NT2/D1 (cell line): Measurements from ENCODE around the gene AGAP1.

Source experiments
- DNase-seq: peaks from one replicate; pipeline ENCODE4 v3.0.0-alpha.2; 2011; ENCODE audit warnings: low read depth, low spot score
- H3K27me3 ChIP-seq: 2 replicates; pipeline ENCODE4 v1.6.0; 2011; ENCODE audit warnings: mild to moderate bottlenecking; ENCODE audit not compliant: insufficient read length, insufficient read depth
- H3K36me3 ChIP-seq: 2 replicates; pipeline ENCODE4 v1.6.1; 2011; ENCODE audit warnings: mild to moderate bottlenecking, low read length, mixed read lengths; ENCODE audit not compliant: insufficient read depth, insufficient read length
- H3K4me1 ChIP-seq: 2 replicates; pipeline ENCODE4 v1.5.1; 2011; ENCODE audit not compliant: insufficient read depth, insufficient read length
- H3K4me3 ChIP-seq: 2 replicates; pipeline ENCODE4 v1.5.1; 2011; ENCODE audit warnings: low read depth; ENCODE audit not compliant: insufficient read length
- H3K9ac ChIP-seq: 2 replicates; pipeline ENCODE4 v1.6.0; 2011; ENCODE audit warnings: low read depth; ENCODE audit not compliant: insufficient read length
- H3K9me3 ChIP-seq: 2 replicates; pipeline ENCODE4 v1.5.1; 2011; ENCODE audit warnings: mild to moderate bottlenecking, low read length; ENCODE audit not compliant: insufficient read depth
- SUZ12 ChIP-seq: IDR thresholded peaks from 2 replicates; pipeline ENCODE4 v1.6.1; 2011; ENCODE audit not compliant: insufficient read length, insufficient read depth; ENCODE audit errors: extremely low read depth
- YY1 ChIP-seq: IDR thresholded peaks from 2 replicates; pipeline ENCODE4 v1.6.1; 2011; ENCODE audit not compliant: insufficient read length, insufficient read depth
- ZNF274 ChIP-seq: IDR thresholded peaks from 2 replicates; pipeline ENCODE4 v1.6.1; 2011; ENCODE audit warnings: mild to moderate bottlenecking, low read depth, low read length

AGAP1 gene

GRCh38 chr2:235725016-235725489 lies 231.2 kb downstream of the AGAP1 start:
- Histone ChIP-seq H3K9ac (no peak overlapping the region), H3K36me3 (peaks cover 8% of the 10 kb centered on the region), H3K4me3 (no peak overlapping the region), H3K9me3 (no peaks in the 10 kb centered on the region), H3K27me3 (no peaks in the 10 kb centered on the region), H3K4me1 (peaks cover 4% of the 10 kb centered on the region)
- no peak for TF ChIP-seq YY1
- no peak for TF ChIP-seq ZNF274
- no peak for TF ChIP-seq SUZ12
- DNase-seq: no peak

- H3K4me1 ChIP-seq: peaks cover 4% of the 10 kb centered on the region
- peaks cover 8% of the 10 kb centered on the region for H3K36me3 ChIP-seq
- no peak overlapping the region for H3K9ac ChIP-seq
- H3K27me3 ChIP-seq: no peaks in the 10 kb centered on the region
- no peak for TF ChIP-seq SUZ12
- TF ChIP-seq YY1: no peak
- TF ChIP-seq ZNF274: no peak
- H3K9me3 ChIP-seq: no peaks in the 10 kb centered on the region
- DNase-seq: no peak
- H3K4me3 ChIP-seq: no peak overlapping the region
Measured at GRCh38 chr2:235725841-235726240, 232.0 kb downstream of the AGAP1 start.

GRCh38 chr2:235726554-235726953 lies 232.7 kb downstream of the AGAP1 start:
- H3K4me1 ChIP-seq: peaks cover 4% of the 10 kb centered on the region
- TF ChIP-seq SUZ12 (no peak), YY1 (no peak), ZNF274 (no peak)
- no peaks in the 10 kb centered on the region for H3K9me3 ChIP-seq
- DNase-seq: no peak
- H3K36me3 ChIP-seq: peaks cover 8% of the 10 kb centered on the region
- no peak overlapping the region for H3K4me3 ChIP-seq
- no peaks in the 10 kb centered on the region for H3K27me3 ChIP-seq
- no peak overlapping the region for H3K9ac ChIP-seq

- Histone ChIP-seq H3K4me1 (peaks cover 4% of the 10 kb centered on the region), H3K9me3 (no peaks in the 10 kb centered on the region), H3K27me3 (no peaks in the 10 kb centered on the region), H3K36me3 (peaks cover 8% of the 10 kb centered on the region), H3K4me3 (no peak overlapping the region), H3K9ac (no peak overlapping the region)
- DNase-seq: no peak
- no peak for TF ChIP-seq YY1
- TF ChIP-seq ZNF274: no peak
- no peak for TF ChIP-seq SUZ12
Measured at GRCh38 chr2:235727174-235727573, 233.3 kb downstream of the AGAP1 start.

- Histone ChIP-seq H3K4me3 (no peak overlapping the region), H3K9ac (no peak overlapping the region), H3K9me3 (no peaks in the 10 kb centered on the region), H3K36me3 (peaks cover 7% of the 10 kb centered on the region), H3K4me1 (peaks cover 4% of the 10 kb centered on the region), H3K27me3 (no peaks in the 10 kb centered on the region)
- TF ChIP-seq ZNF274: no peak
- no peak for TF ChIP-seq SUZ12
- no peak for TF ChIP-seq YY1
- DNase-seq: no peak
Measured at GRCh38 chr2:235727891-235728799, 234.3 kb downstream of the AGAP1 start.

GRCh38 chr2:235728800-235729556 lies 235.1 kb downstream of the AGAP1 start:
- TF ChIP-seq SUZ12 (no peak), YY1 (no peak), ZNF274 (no peak)
- no peaks in the 10 kb centered on the region for H3K9me3 ChIP-seq

GRCh38 chr2:235729557-235729947 lies 235.7 kb downstream of the AGAP1 start:
- peaks cover 7% of the 10 kb centered on the region for H3K36me3 ChIP-seq
- TF ChIP-seq SUZ12 (no peak), ZNF274 (no peak), YY1 (no peak)

More at GRCh38 chr2:235728800-235729556, 235.1 kb downstream of the AGAP1 start:
- peaks cover 4% of the 10 kb centered on the region for H3K4me1 ChIP-seq
- H3K9ac ChIP-seq: no peak overlapping the region
- no peak overlapping the region for H3K4me3 ChIP-seq
- no peaks in the 10 kb centered on the region for H3K27me3 ChIP-seq
- DNase-seq: no peak
- H3K36me3 ChIP-seq: peaks cover 7% of the 10 kb centered on the region

More at GRCh38 chr2:235729557-235729947, 235.7 kb downstream of the AGAP1 start:
- H3K4me1 ChIP-seq: peaks cover 4% of the 10 kb centered on the region
- no peaks in the 10 kb centered on the region for H3K27me3 ChIP-seq
- H3K9me3 ChIP-seq: no peaks in the 10 kb centered on the region
- no peak overlapping the region for H3K9ac ChIP-seq
- DNase-seq: no peak
- no peak overlapping the region for H3K4me3 ChIP-seq
